Keratinocyte (primary cell): ENCODE results near the gene FEM1A. TPM values are rescaled to one million over a fixed set of nuclear protein-coding genes. Genes with fewer than 3 reads are reported as not detected.

Experiments
- DNase-seq: peaks from one replicate; pipeline ENCODE4 v3.0.0-alpha.2; 2011; ENCODE audit warnings: low read depth, missing footprints, low spot score
- FAIRE-seq: peaks from 2 replicates; lab custom pipeline; 2011; peaks lifted over from hg19 to GRCh38; lab: Jason Lieb, UNC
- H2AFZ ChIP-seq: 2 replicates; pipeline ENCODE4 v1.6.0; 2012; ENCODE audit warnings: low read length, control low read depth, inconsistent platforms; ENCODE audit not compliant: control insufficient read depth
- H3K27ac ChIP-seq: 2 replicates; pipeline ENCODE4 v1.5.1; 2011; ENCODE audit warnings: low read length; ENCODE audit not compliant: control insufficient read depth, insufficient read depth
- H3K27me3 ChIP-seq: 3 replicates; pipeline ENCODE4 v1.6.0; 2011; ENCODE audit warnings: low read length; ENCODE audit not compliant: control insufficient read depth, insufficient read depth; ENCODE audit errors: extremely low read depth
- H3K36me3 ChIP-seq, 2 experiments: 2 replicates in 1 of 2; 3 replicates in 1 of 2; pipeline ENCODE4 v1.5.1; 2011; ENCODE audit warnings: low read length in 2 of 2, mild to moderate bottlenecking in 1 of 2; ENCODE audit not compliant: control insufficient read depth in 2 of 2, insufficient read depth in 2 of 2; ENCODE audit errors: extremely low read depth in 1 of 2
- H3K4me1 ChIP-seq: 3 replicates; pipeline ENCODE4 v1.5.1; 2011; ENCODE audit warnings: low read length; ENCODE audit not compliant: control insufficient read depth, insufficient read depth; ENCODE audit errors: extremely low read depth
- H3K4me2 ChIP-seq: 3 replicates; pipeline ENCODE4 v1.6.0; 2011; ENCODE audit warnings: low read depth, low read length; ENCODE audit not compliant: control insufficient read depth, insufficient read depth; ENCODE audit errors: extremely low read depth
- H3K4me3 ChIP-seq, 3 experiments: fragments of 200-600 bp in 1 of 3; sonication (generic) in 1 of 3; 2 replicates in 2 of 3; 3 replicates in 1 of 3; pipeline ENCODE4 v1.5.1; 2011 to 2016; ENCODE audit warnings: low read length in 3 of 3, mild to moderate bottlenecking in 3 of 3, control low read depth in 2 of 3, inconsistent platforms in 1 of 3, low read depth in 1 of 3, mixed read lengths in 1 of 3, mixed run types in 1 of 3, moderate library complexity in 1 of 3; ENCODE audit not compliant: control insufficient read depth in 2 of 3, insufficient read depth in 2 of 3; ENCODE audit errors: extremely low read depth in 1 of 3
- H3K79me2 ChIP-seq: 2 replicates; pipeline ENCODE4 v1.6.0; 2012; ENCODE audit warnings: low read length; ENCODE audit not compliant: control insufficient read depth, insufficient read depth
- H3K9ac ChIP-seq: 3 replicates; pipeline ENCODE4 v1.6.0; 2011; ENCODE audit warnings: low read length; ENCODE audit not compliant: control insufficient read depth, insufficient read depth; ENCODE audit errors: extremely low read depth
- H3K9me1 ChIP-seq: 3 replicates; pipeline ENCODE4 v1.6.0; 2011; ENCODE audit warnings: low read length; ENCODE audit not compliant: control insufficient read depth, insufficient read depth; ENCODE audit errors: extremely low read depth
- H3K9me3 ChIP-seq: 2 replicates; pipeline ENCODE4 v1.5.1; 2012; ENCODE audit warnings: low read depth, low read length; ENCODE audit not compliant: control insufficient read depth
- H4K20me1 ChIP-seq: 3 replicates; pipeline ENCODE4 v1.6.0; 2011; ENCODE audit warnings: low read length; ENCODE audit not compliant: control insufficient read depth, insufficient read depth; ENCODE audit errors: extremely low read depth
- CTCF ChIP-seq, 3 experiments: IDR thresholded peaks in 1 of 3; conservative IDR thresholded peaks in 1 of 3; optimal IDR thresholded peaks in 1 of 3; 2 replicates in 2 of 3; 3 replicates in 1 of 3; pipeline versions ENCODE3 to v1.5.1; 2011; ENCODE audit warnings: low read length in 3 of 3, mild to moderate bottlenecking in 3 of 3, moderate library complexity in 2 of 3, control low read depth in 1 of 3, inconsistent platforms in 1 of 3; ENCODE audit not compliant: insufficient read depth in 2 of 3; ENCODE audit errors: extremely low read depth in 1 of 3
- EZH2 ChIP-seq: IDR thresholded peaks from one replicate; pipeline ENCODE4 v1.6.1; 2012; ENCODE audit warnings: inconsistent platforms, mild to moderate bottlenecking, low read length, moderate library complexity
- dilution Hi-C: fragments of 300-500 bp; cut with MboI; formaldehyde crosslinking; loops from one replicate; pipeline ENCODE4 v1.7.0; 2020; ENCODE audit warnings: low sequenced_read_pairs; ENCODE audit not compliant: extremely low pct_ligation_motif_present
- polyA plus RNA-seq, 5 experiments: library from polyadenylated mRNA; depleted of rRNA in 3 of 5; stranded (reverse) in 3 of 5; stranded (forward) in 1 of 5; unstranded in 1 of 5; fragments of >200 nt; gene quantifications; 1 replicate in 1 of 5; 2 replicates in 3 of 5; 3 replicates in 1 of 5; pipeline versions ENCODE4 v1.2.1 to v1.2.3, GENCODE V29; 2011 to 2012; ENCODE audit warnings: missing spikeins in 2 of 5, low read depth in 1 of 5, low replicate concordance in 1 of 5

Gene FEM1A
- polyA plus RNA-seq, 1 donor (not counting 4 experiments of a cell fraction or from before 2014, with no cell fraction given): 3.5 TPM

- Histone ChIP-seq H3K27ac (no peak overlapping the region), H3K36me3 (no peaks in the 10 kb centered on the region), H3K4me3 (no peak overlapping the region), H3K9me3 (no peaks in the 10 kb centered on the region), H3K4me2 (no peak overlapping the region), H3K9me1 (no peaks in the 10 kb centered on the region), H3K4me1 (no peaks in the 10 kb centered on the region), H4K20me1 (no peaks in the 10 kb centered on the region), H3K9ac (no peak overlapping the region), H2AFZ (no peak overlapping the region), H3K79me2 (no peaks in the 10 kb centered on the region), H3K27me3 (peaks cover 12% of the 10 kb centered on the region)
- DNase-seq: no peak
- no peak for TF ChIP-seq CTCF (optimal IDR thresholded peaks at IDR 0.05 in 1 of 3, IDR thresholded peaks at IDR 0.05 in 1 of 3, conservative IDR thresholded peaks at IDR 0.05 in 1 of 3; ENCODE audit: extremely low read depth in 1 of 3, insufficient read depth in 2 of 3, low read length in 3 of 3)
- no peak for TF ChIP-seq EZH2
- dilution Hi-C loops: no loop called here
- FAIRE-seq: no peak
Measured at GRCh38 chr19:4755459-4755858, 36.1 kb upstream of the FEM1A start.

GRCh38 chr19:4758082-4758481 lies 33.5 kb upstream of the FEM1A start:
- no peaks in the 10 kb centered on the region for H3K79me2 ChIP-seq
- peaks cover 16% of the 10 kb centered on the region for H3K27me3 ChIP-seq
- DNase-seq: no peak
- no peaks in the 10 kb centered on the region for H4K20me1 ChIP-seq
- H2AFZ ChIP-seq: no peak overlapping the region
- dilution Hi-C loops: no loop called here
- no peak overlapping the region for H3K9ac ChIP-seq
- no peak overlapping the region for H3K27ac ChIP-seq
- FAIRE-seq: no peak
- no peaks in the 10 kb centered on the region for H3K36me3 ChIP-seq
- H3K4me3 ChIP-seq: no peak overlapping the region
- no peaks in the 10 kb centered on the region for H3K9me1 ChIP-seq
- no peak overlapping the region for H3K4me2 ChIP-seq
- no peaks in the 10 kb centered on the region for H3K4me1 ChIP-seq
- no peak for TF ChIP-seq EZH2
- no peak for TF ChIP-seq CTCF (optimal IDR thresholded peaks at IDR 0.05 in 1 of 3, IDR thresholded peaks at IDR 0.05 in 1 of 3, conservative IDR thresholded peaks at IDR 0.05 in 1 of 3; ENCODE audit: extremely low read depth in 1 of 3, insufficient read depth in 2 of 3, low read length in 3 of 3)
- no peaks in the 10 kb centered on the region for H3K9me3 ChIP-seq
